ENCODE measurements around the gene WFS1.

- TF ChIP-seq CTCF (IDR thresholded peaks at IDR 0.05; ENCODE audit: control extremely low read depth in 1 of 3, insufficient read depth in 1 of 3, low read depth in 1 of 3, low read length in 3 of 3) (no peak), SUZ12 (IDR thresholded peaks at IDR 0.05; ENCODE audit: low read length) (no peak), SP1 (IDR thresholded peaks at IDR 0.05; ENCODE audit: low read depth, low read length) (no peak), POLR2A (IDR thresholded peaks at IDR 0.05; ENCODE audit: control extremely low read depth in 1 of 2, low read depth in 2 of 2, low read length in 2 of 2) (no peak), JUND (IDR thresholded peaks at IDR 0.05; ENCODE audit: low read length) (no peak), EZH2 (IDR thresholded peaks at IDR 0.05; ENCODE audit: low read depth, low read length, severe bottlenecking) (no peak), HDAC6 (IDR thresholded peaks at IDR 0.05; ENCODE audit: low read depth, low read length) (no peak), CBX8 (IDR thresholded peaks at IDR 0.05; ENCODE audit: borderline replicate concordance, low read depth, low read length) (no peak), BRCA1 (IDR thresholded peaks at IDR 0.05; ENCODE audit: low read depth, low read length) (no peak), EGR1 (IDR thresholded peaks at IDR 0.05; ENCODE audit: borderline replicate concordance, low read depth, low read length) (no peak), POLR2AphosphoS5 (IDR thresholded peaks at IDR 0.05; ENCODE audit: low read depth, low read length) (no peak), NRF1 (IDR thresholded peaks at IDR 0.05; ENCODE audit: low read depth, low read length) (no peak)
Measured at GRCh38 chr4:6256141-6256540, 13.5 kb upstream of the WFS1 start.
